HFFc6 (cell line): Measurements from ENCODE around the gene NEK9. TPM values are rescaled to one million over a fixed set of nuclear protein-coding genes. Genes with fewer than 3 reads are reported as not detected.

ENCODE experiments used
- DNase-seq: peaks from one replicate; pipeline ENCODE4 v3.0.0-alpha.2; 2018
- H3K27ac Mint-ChIP-seq: 2 replicates; pipeline ENCODE4 v1.8.0; 2020; ENCODE audit warnings: mild to moderate bottlenecking, mixed read lengths
- H3K27me3 Mint-ChIP-seq: 2 replicates; pipeline ENCODE4 v1.8.0; 2021; ENCODE audit warnings: mild to moderate bottlenecking, moderate library complexity, mixed read lengths; ENCODE audit not compliant: insufficient read depth
- H3K36me3 Mint-ChIP-seq: 2 replicates; pipeline ENCODE4 v1.8.0; 2021; ENCODE audit warnings: low read depth, mixed read lengths
- H3K4me1 Mint-ChIP-seq: 2 replicates; pipeline ENCODE4 v1.8.0; 2020; ENCODE audit warnings: low read depth, mixed read lengths
- H3K4me3 Mint-ChIP-seq: 2 replicates; pipeline ENCODE4 v1.8.0; 2020; ENCODE audit warnings: mild to moderate bottlenecking, moderate library complexity, mixed read lengths
- H3K9me3 Mint-ChIP-seq: 2 replicates; pipeline ENCODE4 v1.8.0; 2020; ENCODE audit warnings: mild to moderate bottlenecking, mixed read lengths
- total RNA-seq, 6 experiments: library from RNA; stranded (reverse); fragmentation: NEBNext Ultra II Directional; extraction: Animal tissue kit (Norgen Biotek cat#: 25700); gene quantifications; 2 replicates in 1 of 6; 3 replicates in 5 of 6; pipeline ENCODE4 v1.2.3, GENCODE V29; 2021
- TF ChIP-seq, protein P1 (sequence below): fragments of 200-600 bp; sonication (generic); IDR thresholded peaks from 2 replicates; pipeline ENCODE4 v1.5.0; 2021; ENCODE audit warnings: antibody characterized with exemption, mild to moderate bottlenecking

The NEK9 gene
- total RNA-seq, 6 experiments from 2014 or later = 67.6 to 79.4 (median 69.4) TPM

DNA sequence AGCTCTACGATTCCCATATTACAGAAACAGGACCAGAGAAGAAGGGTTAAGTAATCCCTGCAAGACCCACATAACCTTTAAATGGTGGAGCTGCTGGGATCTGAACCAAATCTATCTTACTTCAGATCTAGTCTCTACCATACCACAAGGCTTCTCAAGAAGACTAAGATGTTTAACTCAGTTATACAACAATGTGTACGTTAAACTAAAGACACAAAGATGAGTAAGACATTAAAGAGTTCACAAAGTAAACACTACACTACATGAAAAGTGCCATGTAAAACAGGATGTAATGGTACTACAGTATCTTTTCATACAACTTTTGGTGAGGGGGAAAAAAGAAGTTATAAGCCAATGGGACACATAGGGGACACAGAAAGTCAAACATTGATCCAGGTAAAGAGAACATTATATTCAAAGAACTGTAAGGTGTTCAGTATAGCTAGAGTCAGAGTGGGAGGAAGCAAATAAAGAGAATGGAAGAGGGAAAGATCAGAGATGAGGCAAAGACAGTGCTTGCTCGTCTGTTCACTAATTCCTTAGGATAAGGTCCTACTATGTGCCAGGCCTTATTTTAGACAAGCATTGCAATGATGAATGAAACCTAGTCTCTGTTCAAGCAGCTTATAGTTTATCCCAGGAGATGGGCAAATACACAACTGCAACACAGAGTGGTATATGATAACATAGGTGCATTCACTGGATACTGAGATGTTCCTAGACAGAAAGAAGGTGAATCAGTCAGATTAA is 41.9 kb upstream of the NEK9 start:
- TF ChIP-seq, protein P1, sequence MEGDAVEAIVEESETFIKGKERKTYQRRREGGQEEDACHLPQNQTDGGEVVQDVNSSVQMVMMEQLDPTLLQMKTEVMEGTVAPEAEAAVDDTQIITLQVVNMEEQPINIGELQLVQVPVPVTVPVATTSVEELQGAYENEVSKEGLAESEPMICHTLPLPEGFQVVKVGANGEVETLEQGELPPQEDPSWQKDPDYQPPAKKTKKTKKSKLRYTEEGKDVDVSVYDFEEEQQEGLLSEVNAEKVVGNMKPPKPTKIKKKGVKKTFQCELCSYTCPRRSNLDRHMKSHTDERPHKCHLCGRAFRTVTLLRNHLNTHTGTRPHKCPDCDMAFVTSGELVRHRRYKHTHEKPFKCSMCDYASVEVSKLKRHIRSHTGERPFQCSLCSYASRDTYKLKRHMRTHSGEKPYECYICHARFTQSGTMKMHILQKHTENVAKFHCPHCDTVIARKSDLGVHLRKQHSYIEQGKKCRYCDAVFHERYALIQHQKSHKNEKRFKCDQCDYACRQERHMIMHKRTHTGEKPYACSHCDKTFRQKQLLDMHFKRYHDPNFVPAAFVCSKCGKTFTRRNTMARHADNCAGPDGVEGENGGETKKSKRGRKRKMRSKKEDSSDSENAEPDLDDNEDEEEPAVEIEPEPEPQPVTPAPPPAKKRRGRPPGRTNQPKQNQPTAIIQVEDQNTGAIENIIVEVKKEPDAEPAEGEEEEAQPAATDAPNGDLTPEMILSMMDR = no peak
- DNase-seq = no peak
- Mint-ChIP-seq H3K4me1 (peaks cover 47% of the 10 kb centered on the region), H3K27ac (peak overlapping the region; percentile 78), H3K36me3 (peaks cover 4% of the 10 kb centered on the region; the same call in 1 of the 2 replicates), H3K4me3 (0 out of 2 replicates have a peak overlapping the region, but pooled peaks have one; percentile 18), H3K27me3 (no peaks in the 10 kb centered on the region), H3K9me3 (no peaks in the 10 kb centered on the region)

DNA sequence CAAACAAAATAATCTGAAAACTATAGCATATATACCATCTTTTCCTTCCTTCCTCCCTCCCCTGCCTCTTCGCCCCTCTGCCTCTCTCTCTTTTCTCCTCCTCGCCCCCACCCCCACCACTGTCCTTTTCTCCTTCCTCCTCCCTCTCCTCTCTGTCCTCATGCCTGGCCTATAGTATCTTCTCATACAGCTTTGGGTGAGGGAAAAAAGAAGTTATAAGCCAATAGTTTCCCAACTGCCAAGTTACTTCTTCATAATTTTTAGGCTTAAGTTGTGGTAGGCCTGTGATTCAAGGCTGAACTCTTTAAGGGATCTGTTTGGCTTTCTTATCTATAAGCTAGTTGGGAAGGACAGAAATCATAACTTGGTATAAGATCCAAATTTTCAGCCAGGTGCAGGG is 40.5 kb upstream of the NEK9 start:
- Mint-ChIP-seq H3K9me3 (no peaks in the 10 kb centered on the region), H3K36me3 (peaks cover 8% of the 10 kb centered on the region; the same call in 1 of the 2 replicates), H3K4me3 (no peak overlapping the region), H3K27ac (no peak overlapping the region), H3K27me3 (no peaks in the 10 kb centered on the region), H3K4me1 (peaks cover 47% of the 10 kb centered on the region)
- TF ChIP-seq, protein P1 = no peak
- DNase-seq = no peak

DNA sequence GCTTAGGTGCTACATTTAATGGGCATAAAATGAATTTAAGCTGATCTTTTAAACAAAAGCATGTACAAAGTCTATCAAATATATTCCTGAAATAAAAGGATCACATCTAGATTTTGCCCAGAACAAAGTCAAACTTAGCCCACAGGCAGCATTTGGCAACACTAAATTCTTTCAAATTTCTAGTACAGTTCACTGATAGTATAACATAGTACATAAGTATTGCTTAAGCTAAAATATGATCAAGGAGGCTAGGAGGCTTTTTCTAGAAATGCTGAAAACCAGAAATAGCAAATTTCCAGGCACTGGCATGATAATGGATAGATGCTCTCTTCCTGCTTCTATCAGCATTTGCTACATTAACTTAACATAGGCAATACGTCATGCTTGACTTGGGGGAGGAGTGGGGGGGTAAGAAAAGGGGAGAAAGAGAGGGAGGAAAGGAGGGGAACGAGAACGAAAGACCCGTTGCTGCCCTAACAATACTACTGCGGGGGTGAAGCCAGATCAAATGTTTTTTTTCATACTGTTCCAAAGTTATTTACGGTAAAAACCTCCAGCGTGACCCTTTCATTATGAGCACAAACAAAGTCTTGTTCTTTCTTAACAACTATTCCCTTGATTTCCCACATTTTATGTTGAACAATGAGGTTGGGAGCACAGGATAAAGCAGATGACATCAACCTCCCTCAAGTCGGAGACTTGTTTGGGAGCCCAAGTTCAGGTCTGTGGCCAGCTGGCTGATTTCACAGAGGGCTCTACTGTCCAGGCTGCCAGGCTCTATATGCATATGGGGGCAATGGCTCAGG is 38.9 kb upstream of the NEK9 start:
- Mint-ChIP-seq H3K4me3 (no peak overlapping the region), H3K4me1 (peaks cover 43% of the 10 kb centered on the region), H3K27me3 (no peaks in the 10 kb centered on the region; the same call in 1 of the 2 replicates), H3K27ac (peak overlapping the region; percentile 16; the same call in 1 of the 2 replicates), H3K9me3 (no peaks in the 10 kb centered on the region), H3K36me3 (peaks cover 8% of the 10 kb centered on the region; the same call in 1 of the 2 replicates)
- TF ChIP-seq, protein P1 = no peak
- DNase-seq = no peak

DNA sequence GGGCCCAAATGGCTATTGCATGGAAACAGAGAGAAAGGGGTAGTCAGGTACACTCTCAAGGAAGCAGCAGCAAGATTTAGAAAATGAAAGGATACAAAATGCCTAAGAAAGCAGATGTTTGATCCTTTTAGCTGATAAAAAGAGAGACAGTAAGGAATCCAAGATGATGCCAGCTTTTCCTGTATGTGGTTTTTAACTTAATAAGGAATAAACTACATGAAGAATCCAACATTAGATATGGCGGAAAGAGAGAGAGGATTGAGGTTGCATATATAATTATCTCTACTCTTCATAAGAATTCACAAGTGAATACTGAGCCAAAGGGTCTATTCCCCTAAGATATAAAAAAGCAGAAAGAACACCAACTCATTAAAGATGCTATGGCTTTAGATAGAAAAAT is 38.0 kb upstream of the NEK9 start:
- H3K9me3 Mint-ChIP-seq = no peaks in the 10 kb centered on the region
- DNase-seq = no peak
- TF ChIP-seq, protein P1 = no peak
- no peak overlapping the region for H3K27ac Mint-ChIP-seq
- H3K36me3 Mint-ChIP-seq = peaks cover 8% of the 10 kb centered on the region; the same call in 1 of the 2 replicates
- no peaks in the 10 kb centered on the region; the same call in 1 of the 2 replicates for H3K27me3 Mint-ChIP-seq
- H3K4me3 Mint-ChIP-seq = no peak overlapping the region
- H3K4me1 Mint-ChIP-seq = peaks cover 34% of the 10 kb centered on the region

DNA sequence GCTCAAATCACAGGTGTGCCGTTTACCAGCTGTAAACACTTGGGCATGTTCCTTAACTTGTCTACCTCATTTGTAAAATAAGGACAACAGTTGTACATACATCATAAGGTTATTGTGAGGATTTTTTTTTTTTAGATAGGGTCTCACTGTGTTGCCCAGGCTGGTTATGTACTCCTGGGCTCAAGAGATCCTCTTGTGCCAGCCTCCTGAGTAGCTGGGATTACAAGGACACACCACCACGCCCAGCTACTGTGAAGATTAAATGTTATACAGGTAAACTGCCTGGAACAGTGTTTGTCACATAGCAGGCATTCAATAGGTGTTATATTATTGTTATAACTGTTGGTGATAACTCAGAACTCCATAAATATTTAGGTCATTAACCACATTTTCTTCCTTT is 36.8 kb upstream of the NEK9 start:
- TF ChIP-seq, protein P1 = no peak
- Mint-ChIP-seq H3K4me3 (no peak overlapping the region), H3K4me1 (peaks cover 29% of the 10 kb centered on the region), H3K27me3 (no peaks in the 10 kb centered on the region; the same call in 1 of the 2 replicates), H3K27ac (no peak overlapping the region), H3K9me3 (no peaks in the 10 kb centered on the region), H3K36me3 (peaks cover 5% of the 10 kb centered on the region; the same call in 1 of the 2 replicates)
- no peak for DNase-seq
